Endothelial cell of umbilical vein (primary cell): ENCODE data around the gene MTREX. TPM values are rescaled to one million over a fixed set of nuclear protein-coding genes. Genes with fewer than 3 reads are reported as not detected.

Source experiments
- BruUV-seq: library from RNA; stranded (reverse); fragments of 400-500 nt; replicated peaks from 2 replicates; lab custom pipeline; 2021; lab: Mats Ljungman, UMichigan
- CTCF ChIA-PET: fragments of 300-600, 350-600 bp; sonication (Branson Sonifier 250); formaldehyde crosslinking; loops from one replicate; lab custom pipeline; 2021; ENCODE audit warnings: antibody characterized with exemption, inconsistent platforms; lab: Charles Lee
- POLR2A ChIA-PET: fragments of 300-600, 350-600 bp; sonication (Branson Sonifier 250); formaldehyde crosslinking; loops from one replicate; lab custom pipeline; 2021; ENCODE audit warnings: antibody characterized with exemption, inconsistent platforms; lab: Charles Lee
- DNase-seq: peaks from one replicate; pipeline ENCODE4 v3.0.0-alpha.2; 2011; ENCODE audit warnings: low read depth, low spot score
- FAIRE-seq: peaks from 2 replicates; lab custom pipeline; 2011; peaks lifted over from hg19 to GRCh38; lab: Jason Lieb, UNC
- H2AFZ ChIP-seq: 2 replicates; pipeline ENCODE4 v1.6.0; 2012; ENCODE audit warnings: low read depth, low read length, control low read depth, inconsistent platforms
- H3K27ac ChIP-seq: 2 replicates; pipeline ENCODE4 v1.5.1; 2011; ENCODE audit warnings: low read depth, mild to moderate bottlenecking, control low read depth, low read length, moderate library complexity; ENCODE audit not compliant: insufficient read depth
- H3K27me3 ChIP-seq, 2 experiments: 2 replicates each; pipeline versions ENCODE4 v1.6.0 to v1.6.1; 2011; ENCODE audit warnings: low read length in 2 of 2, mixed read lengths in 1 of 2; ENCODE audit not compliant: control insufficient read depth in 2 of 2, insufficient read depth in 2 of 2
- H3K36me3 ChIP-seq, 2 experiments: 2 replicates in 1 of 2; 3 replicates in 1 of 2; pipeline ENCODE4 v1.5.1; 2011; ENCODE audit warnings: low read length in 2 of 2, mild to moderate bottlenecking in 1 of 2, moderate library complexity in 1 of 2; ENCODE audit not compliant: control insufficient read depth in 2 of 2, insufficient read depth in 2 of 2; ENCODE audit errors: extremely low read depth in 1 of 2
- H3K4me1 ChIP-seq: 3 replicates; pipeline ENCODE4 v1.5.1; 2011; ENCODE audit warnings: mild to moderate bottlenecking, low read length; ENCODE audit not compliant: control insufficient read depth, insufficient read depth; ENCODE audit errors: extremely low read depth
- H3K4me2 ChIP-seq: 2 replicates; pipeline ENCODE4 v1.6.1; 2011; ENCODE audit warnings: low read length, control low read depth, mixed read lengths; ENCODE audit not compliant: insufficient read depth
- H3K4me3 ChIP-seq, 3 experiments: fragments of 200-600 bp in 1 of 3; sonication (generic), shearing (Covaris generic) in 1 of 3; replicated peaks in 1 of 3; 2 replicates each; pipeline ENCODE4 v1.5.1; 2011 to 2016; ENCODE audit warnings: control low read depth in 3 of 3, low read length in 3 of 3, mild to moderate bottlenecking in 2 of 3, inconsistent platforms in 1 of 3, low read depth in 1 of 3, moderate library complexity in 1 of 3; ENCODE audit not compliant: insufficient read depth in 1 of 3
- H3K79me2 ChIP-seq: 2 replicates; pipeline ENCODE4 v1.6.0; 2012; ENCODE audit warnings: low read length, inconsistent platforms; ENCODE audit not compliant: control insufficient read depth, insufficient read depth
- H3K9ac ChIP-seq: replicated peaks from 2 replicates; pipeline ENCODE3; 2011; ENCODE audit warnings: low read length, control low read depth; ENCODE audit not compliant: insufficient read depth; ENCODE audit errors: extremely low read depth
- H3K9me1 ChIP-seq: replicated peaks from 3 replicates; pipeline ENCODE4 v1.6.0; 2011; ENCODE audit warnings: mild to moderate bottlenecking, low read length; ENCODE audit not compliant: control insufficient read depth, insufficient read depth; ENCODE audit errors: extremely low read depth
- H3K9me3 ChIP-seq: replicated peaks from 2 replicates; pipeline ENCODE4 v1.5.1; 2012; ENCODE audit warnings: low read length, inconsistent platforms; ENCODE audit not compliant: control insufficient read depth, insufficient read depth
- H4K20me1 ChIP-seq: replicated peaks from 2 replicates; pipeline ENCODE3; 2011; ENCODE audit warnings: mild to moderate bottlenecking, low read length; ENCODE audit not compliant: control insufficient read depth, insufficient read depth; ENCODE audit errors: extremely low read depth
- EZH2 ChIP-seq: IDR thresholded peaks from 2 replicates; pipeline ENCODE4 v1.6.1; 2012; ENCODE audit warnings: borderline replicate concordance, low read depth, mild to moderate bottlenecking, moderate library complexity, low read length, inconsistent platforms; ENCODE audit not compliant: severe bottlenecking
- FOS ChIP-seq: IDR thresholded peaks from 2 replicates; pipeline ENCODE4 v1.6.1; 2011; ENCODE audit warnings: mild to moderate bottlenecking, low read length, moderate library complexity, borderline replicate concordance; ENCODE audit not compliant: insufficient read depth
- GATA2 ChIP-seq: IDR thresholded peaks from 2 replicates; pipeline ENCODE4 v1.7.0; 2011; ENCODE audit warnings: low read depth, mild to moderate bottlenecking, moderate library complexity, mixed read lengths, low read length; ENCODE audit not compliant: insufficient read length, insufficient read depth
- JUN ChIP-seq: IDR thresholded peaks from 2 replicates; pipeline ENCODE4 v1.6.1; 2011; ENCODE audit warnings: borderline replicate concordance, low read depth; ENCODE audit not compliant: insufficient read length, insufficient read depth
- MAX ChIP-seq: IDR thresholded peaks from 2 replicates; pipeline ENCODE4 v1.6.1; 2011; ENCODE audit not compliant: insufficient read depth, insufficient read length
- MYC ChIP-seq: IDR thresholded peaks from one replicate; pipeline ENCODE4 v1.6.1; 2011; ENCODE audit warnings: mild to moderate bottlenecking, low read depth, low read length
- POLR2AphosphoS5 ChIP-seq: IDR thresholded peaks from 2 replicates; pipeline ENCODE4 v1.6.1; 2012; ENCODE audit warnings: low read depth, mild to moderate bottlenecking, control low read depth, low read length, moderate library complexity; ENCODE audit not compliant: insufficient read depth
- dilution Hi-C: fragments of 300-500 bp; cut with MboI; formaldehyde crosslinking; loops from one replicate; pipeline ENCODE4 v1.15.0; 2019; ENCODE audit warnings: low sequenced_read_pairs; ENCODE audit not compliant: extremely low pct_ligation_motif_present
- intact Hi-C: fragments of 100-400 bp; cut with micrococcal nuclease; formaldehyde crosslinking; loops from one replicate; pipeline ENCODE4 v1.10.0; 2022
- polyA plus RNA-seq, 4 experiments: library from polyadenylated mRNA; depleted of rRNA in 3 of 4; stranded (reverse) in 3 of 4; unstranded in 1 of 4; fragments of >200 nt; gene quantifications; 2 replicates each; pipeline versions ENCODE4 v1.2.1 to v1.2.3, GENCODE V29; 2011 to 2012; ENCODE audit warnings: missing spikeins in 1 of 4
- total RNA-seq: library from RNA; stranded (reverse); gene quantifications from 2 replicates; pipeline ENCODE4 v1.2.3, GENCODE V29; 2021
- TF ChIP-seq, protein P1 (sequence below), 2 donors: IDR thresholded peaks; 1 replicate in 1 of 2; 2 replicates in 1 of 2; pipeline ENCODE4 v1.5.1; 2011; ENCODE audit warnings: low read length in 2 of 2, mild to moderate bottlenecking in 2 of 2, moderate library complexity in 2 of 2, control low read depth in 1 of 2, inconsistent platforms in 1 of 2, low read depth in 1 of 2; ENCODE audit not compliant: insufficient read depth in 1 of 2; ENCODE audit errors: extremely low read depth in 1 of 2

MTREX gene
- total and polyA plus RNA-seq, 2 donors (not counting 3 experiments of a cell fraction or from before 2014, with no cell fraction given): 9.8 to 76.3 TPM

- peaks cover 2% of the 10 kb centered on the region for H3K9me1 ChIP-seq
- FAIRE-seq (no peak), DNase-seq (no peak)
- H3K36me3 ChIP-seq: peaks cover 0 to 2% of the 10 kb centered on the region in 2 experiments
- no peak overlapping the region for H3K4me2 ChIP-seq
- H3K27me3 ChIP-seq: no peaks in the 10 kb centered on the region
- H3K27ac ChIP-seq: no peak overlapping the region
- no TSS peak for BruUV-seq
- peaks cover 2% of the 10 kb centered on the region for H3K4me1 ChIP-seq
- dilution Hi-C loops: no loop called here
- CTCF ChIA-PET: interaction anchor here (1.4 to 2.5 kb wide), 4 partner anchors 12 to 307 kb away, joined by 4 to 8 read pairs (median 7); no protein-coding TSS in a partner anchor
- H3K79me2 ChIP-seq: peaks cover 5% of the 10 kb centered on the region
- no peak overlapping the region for H3K9ac ChIP-seq
- H2AFZ ChIP-seq: no peak overlapping the region
- H3K9me3 ChIP-seq: no peaks in the 10 kb centered on the region
- intact Hi-C loops: no loop called here
- TF ChIP-seq MAX (no peak), GATA2 (no peak), EZH2 (no peak), MYC (no peak), POLR2AphosphoS5 (no peak), FOS (no peak), JUN (no peak)
- TF ChIP-seq, protein P1, sequence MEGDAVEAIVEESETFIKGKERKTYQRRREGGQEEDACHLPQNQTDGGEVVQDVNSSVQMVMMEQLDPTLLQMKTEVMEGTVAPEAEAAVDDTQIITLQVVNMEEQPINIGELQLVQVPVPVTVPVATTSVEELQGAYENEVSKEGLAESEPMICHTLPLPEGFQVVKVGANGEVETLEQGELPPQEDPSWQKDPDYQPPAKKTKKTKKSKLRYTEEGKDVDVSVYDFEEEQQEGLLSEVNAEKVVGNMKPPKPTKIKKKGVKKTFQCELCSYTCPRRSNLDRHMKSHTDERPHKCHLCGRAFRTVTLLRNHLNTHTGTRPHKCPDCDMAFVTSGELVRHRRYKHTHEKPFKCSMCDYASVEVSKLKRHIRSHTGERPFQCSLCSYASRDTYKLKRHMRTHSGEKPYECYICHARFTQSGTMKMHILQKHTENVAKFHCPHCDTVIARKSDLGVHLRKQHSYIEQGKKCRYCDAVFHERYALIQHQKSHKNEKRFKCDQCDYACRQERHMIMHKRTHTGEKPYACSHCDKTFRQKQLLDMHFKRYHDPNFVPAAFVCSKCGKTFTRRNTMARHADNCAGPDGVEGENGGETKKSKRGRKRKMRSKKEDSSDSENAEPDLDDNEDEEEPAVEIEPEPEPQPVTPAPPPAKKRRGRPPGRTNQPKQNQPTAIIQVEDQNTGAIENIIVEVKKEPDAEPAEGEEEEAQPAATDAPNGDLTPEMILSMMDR (IDR thresholded peaks at IDR 0.05; ENCODE audit: extremely low read depth in 1 of 2, insufficient read depth in 1 of 2, low read depth in 1 of 2, low read length in 2 of 2): no peak
- POLR2A ChIA-PET: no interaction called here
- no peak overlapping the region for H3K4me3 ChIP-seq
- H4K20me1 ChIP-seq: no peaks in the 10 kb centered on the region
Measured at GRCh38 chr5:55385227-55385626, 77.4 kb downstream of the MTREX start.
